HFFc6 (cell line): ENCODE results near the gene GFER. TPM values are rescaled to one million over a fixed set of nuclear protein-coding genes. Genes with fewer than 3 reads are reported as not detected.
"Not testable (repeated sequence)": the region's sequence is repeated elsewhere in the genome, so short reads cannot be mapped to it uniquely, and the experiment has no call there.

Source experiments
- DNase-seq: peaks from one replicate; pipeline ENCODE4 v3.0.0-alpha.2; 2018
- H3K27ac Mint-ChIP-seq: 2 replicates; pipeline ENCODE4 v1.8.0; 2020; ENCODE audit warnings: mild to moderate bottlenecking, mixed read lengths
- H3K27me3 Mint-ChIP-seq: 2 replicates; pipeline ENCODE4 v1.8.0; 2021; ENCODE audit warnings: mild to moderate bottlenecking, moderate library complexity, mixed read lengths; ENCODE audit not compliant: insufficient read depth
- H3K36me3 Mint-ChIP-seq: 2 replicates; pipeline ENCODE4 v1.8.0; 2021; ENCODE audit warnings: low read depth, mixed read lengths
- H3K4me1 Mint-ChIP-seq: 2 replicates; pipeline ENCODE4 v1.8.0; 2020; ENCODE audit warnings: low read depth, mixed read lengths
- H3K4me3 Mint-ChIP-seq: 2 replicates; pipeline ENCODE4 v1.8.0; 2020; ENCODE audit warnings: mild to moderate bottlenecking, moderate library complexity, mixed read lengths
- H3K9me3 Mint-ChIP-seq: 2 replicates; pipeline ENCODE4 v1.8.0; 2020; ENCODE audit warnings: mild to moderate bottlenecking, mixed read lengths
- CTCF ChIP-seq: fragments of 200-600 bp; sonication (generic); IDR thresholded peaks from 2 replicates; pipeline ENCODE4 v1.5.0; 2021; ENCODE audit warnings: antibody characterized with exemption, mild to moderate bottlenecking
- total RNA-seq, 6 experiments: library from RNA; stranded (reverse); fragmentation: NEBNext Ultra II Directional; extraction: Animal tissue kit (Norgen Biotek cat#: 25700); gene quantifications; 2 replicates in 1 of 6; 3 replicates in 5 of 6; pipeline ENCODE4 v1.2.3, GENCODE V29; 2021

GFER gene
- total RNA-seq, 6 experiments from 2014 or later: 28.8 to 45.5 (median 40.2) TPM

GRCh38 chr16:2008009-2008526 is 24.1 kb downstream of the GFER start:
- H3K4me3 Mint-ChIP-seq: peak overlapping the region; percentile 94
- no peak for DNase-seq
- TF ChIP-seq CTCF: no peak
- peaks cover 5% of the 10 kb centered on the region; the same call in 1 of the 2 replicates for H3K36me3 Mint-ChIP-seq
- no peaks in the 10 kb centered on the region for H3K9me3 Mint-ChIP-seq
- peaks cover 26% of the 10 kb centered on the region for H3K4me1 Mint-ChIP-seq
- peak overlapping the region; percentile 74 for H3K27ac Mint-ChIP-seq
- H3K27me3 Mint-ChIP-seq: peaks cover 2% of the 10 kb centered on the region; the same call in 1 of the 2 replicates

- peak overlapping the region; percentile 74 for H3K27ac Mint-ChIP-seq
- DNase-seq: no peak
- peaks cover 2% of the 10 kb centered on the region; the same call in 1 of the 2 replicates for H3K27me3 Mint-ChIP-seq
- no peaks in the 10 kb centered on the region for H3K9me3 Mint-ChIP-seq
- H3K36me3 Mint-ChIP-seq: peaks cover 5% of the 10 kb centered on the region; the same call in 1 of the 2 replicates
- no peak for TF ChIP-seq CTCF
- H3K4me1 Mint-ChIP-seq: peaks cover 26% of the 10 kb centered on the region
- H3K4me3 Mint-ChIP-seq: peak overlapping the region; percentile 94
Measured at GRCh38 chr16:2008631-2009163, 24.7 kb downstream of the GFER start.

- no peak for DNase-seq
- H3K4me3 Mint-ChIP-seq: peak overlapping the region; percentile 94
Measured at GRCh38 chr16:2009164-2009711, 25.2 kb downstream of the GFER start.

GRCh38 chr16:2009791-2010510 is 26.0 kb downstream of the GFER start, which contains the start of gene ZNF598:
Gene ZNF598, minus strand, starts transcription at chr16:2009821.
- peaks cover 5% of the 10 kb centered on the region; the same call in 1 of the 2 replicates for H3K36me3 Mint-ChIP-seq
- H3K9me3 Mint-ChIP-seq: no peaks in the 10 kb centered on the region
- H3K27ac Mint-ChIP-seq: peak within 1 kb of the TSS; percentile 98

More at GRCh38 chr16:2009164-2009711, 25.2 kb downstream of the GFER start:
- H3K27ac Mint-ChIP-seq: peak overlapping the region; percentile 74
- 0 out of 2 replicates have a peak, but pooled peaks have one; percentile 0 for TF ChIP-seq CTCF
- no peaks in the 10 kb centered on the region for H3K9me3 Mint-ChIP-seq
- H3K4me1 Mint-ChIP-seq: peaks cover 26% of the 10 kb centered on the region
- H3K36me3 Mint-ChIP-seq: peaks cover 5% of the 10 kb centered on the region; the same call in 1 of the 2 replicates
- peaks cover 2% of the 10 kb centered on the region; the same call in 1 of the 2 replicates for H3K27me3 Mint-ChIP-seq

GRCh38 chr16:2011726-2012125 is 27.7 kb downstream of the GFER start:
- H3K36me3 Mint-ChIP-seq, H3K27ac Mint-ChIP-seq, DNase-seq, H3K9me3 Mint-ChIP-seq, H3K4me3 Mint-ChIP-seq, H3K27me3 Mint-ChIP-seq: not testable (repeated sequence)
- peaks cover 26% of the 10 kb centered on the region for H3K4me1 Mint-ChIP-seq

More at GRCh38 chr16:2009791-2010510, 26.0 kb downstream of the GFER start, which contains the start of gene ZNF598:
- Mint-ChIP-seq H3K4me3 (peak within 1 kb of the TSS; percentile 95), H3K27me3 (peaks cover 2% of the 10 kb centered on the region; the same call in 1 of the 2 replicates), H3K4me1 (peaks cover 26% of the 10 kb centered on the region)
- DNase-seq: peak; percentile 74
- TF ChIP-seq CTCF: 0 out of 2 replicates have a peak, but pooled peaks have one; percentile 10
